ENCODE data around the gene ATP5ME. TPM values are rescaled to one million over a fixed set of nuclear protein-coding genes. Genes with fewer than 3 reads are reported as not detected.

ATP5ME gene
- total RNA-seq, 1 donor from 2014 or later, result 41.5 TPM

GRCh38 chr4:622996-623913, 50.8 kb downstream of the ATP5ME start:
- DNase-seq (ENCODE audit: low read depth), result no peak

Other genes with a start within 250 kb of the ATP5ME start
- gene ZNF721, start 175.1 kb downstream of the ATP5ME start, total RNA-seq, result 17.5 and 47.5 TPM in 2 replicates
- 40.3 and 66.2 TPM in 2 replicates for gene PIGG, start 175.1 kb downstream of the ATP5ME start, total RNA-seq
- gene TMEM271, start 98.0 kb downstream of the ATP5ME start, total RNA-seq, result not detected in 2 replicates
- 11.2 and 21.7 TPM in 2 replicates for gene PDE6B, start 48.7 kb downstream of the ATP5ME start, total RNA-seq
- gene MYL5, start 266 bp upstream of the ATP5ME start, total RNA-seq, result 6.4 and 10.3 TPM in 2 replicates
- gene SLC49A3, start 14.9 kb upstream of the ATP5ME start, total RNA-seq, result 3.7 and 4.3 TPM in 2 replicates
- gene PCGF3, start 31.6 kb upstream of the ATP5ME start, total RNA-seq, result 34.7 and 86.6 TPM in 2 replicates
- gene CPLX1, start 151.9 kb upstream of the ATP5ME start, total RNA-seq, result under 0.01 and 0.15 TPM in 2 replicates